H1 (cell line): ENCODE data around the gene DBNDD1. TPM values are rescaled to one million over a fixed set of nuclear protein-coding genes. Genes with fewer than 3 reads are reported as not detected.

Experiments used
- CTCF ChIA-PET: fragments of 300-600 bp; sonication (Branson Sonifier 250); formaldehyde crosslinking; loops from one replicate; lab custom pipeline; 2021; ENCODE audit not compliant: partially characterized antibody; lab: Charles Lee
- POLR2A ChIA-PET: fragments of 300-600 bp; sonication (Branson Sonifier 250); formaldehyde crosslinking; loops from one replicate; lab custom pipeline; 2021; ENCODE audit warnings: inconsistent platforms; ENCODE audit not compliant: partially characterized antibody; lab: Charles Lee
- DNase-seq, 2 experiments: peaks; one replicate each; pipeline versions ENCODE4 v3.0.0 to v3.0.0-alpha.2; 2010 to 2022; ENCODE audit warnings: low spot score in 2 of 2, low read depth in 1 of 2, mixed read lengths in 1 of 2
- FAIRE-seq: peaks from 2 replicates; lab custom pipeline; 2011; peaks lifted over from hg19 to GRCh38; lab: Jason Lieb, UNC
- H2AFZ ChIP-seq: 2 replicates; pipeline ENCODE4 v1.8.1; 2012; ENCODE audit warnings: low read length, inconsistent platforms
- H2AK5ac ChIP-seq: 2 replicates; pipeline ENCODE4 v1.6.1; 2013; ENCODE audit warnings: low read depth, low read length
- H2BK120ac ChIP-seq: replicated peaks from 2 replicates; pipeline ENCODE3; 2013; ENCODE audit warnings: low read depth, low read length, inconsistent platforms
- H2BK12ac ChIP-seq: 2 replicates; pipeline ENCODE4 v1.6.1; 2013; ENCODE audit warnings: low read depth, low read length
- H2BK15ac ChIP-seq: 2 replicates; pipeline ENCODE4 v1.6.1; 2013; ENCODE audit warnings: low read length
- H2BK20ac ChIP-seq: 2 replicates; pipeline ENCODE4 v1.6.1; 2013; ENCODE audit warnings: low read length
- H2BK5ac ChIP-seq: 2 replicates; pipeline ENCODE4 v1.6.1; 2013; ENCODE audit warnings: low read depth, low read length
- H3K14ac ChIP-seq: 2 replicates; pipeline ENCODE4 v1.6.1; 2013; ENCODE audit warnings: inconsistent platforms; ENCODE audit not compliant: insufficient read length
- H3K18ac ChIP-seq: 2 replicates; pipeline ENCODE4 v1.6.1; 2013; ENCODE audit warnings: low read length; ENCODE audit errors: extremely low read depth
- H3K23ac ChIP-seq: 2 replicates; pipeline ENCODE4 v1.6.1; 2013; ENCODE audit warnings: inconsistent platforms; ENCODE audit not compliant: insufficient read length
- H3K23me2 ChIP-seq: 2 replicates; pipeline ENCODE4 v1.6.1; 2013; ENCODE audit warnings: low read depth, low read length
- H3K27ac ChIP-seq: 2 replicates; pipeline ENCODE4 v1.6.1; 2011; ENCODE audit warnings: low read depth, low read length, inconsistent platforms
- H3K27me3 ChIP-seq, 4 experiments: replicated peaks in 1 of 4; 1 replicate in 1 of 4; 2 replicates in 3 of 4; pipeline versions ENCODE4 v1.6.1 to v1.8.1; 2011 to 2013; ENCODE audit warnings: low read length in 3 of 4, mild to moderate bottlenecking in 3 of 4, inconsistent platforms in 2 of 4, mixed read lengths in 2 of 4, moderate library complexity in 1 of 4; ENCODE audit not compliant: control insufficient read depth in 3 of 4, insufficient read depth in 3 of 4; ENCODE audit errors: extremely low read depth in 1 of 4
- H3K36me3 ChIP-seq, 4 experiments: 2 replicates each; pipeline versions ENCODE4 v1.6.1 to v1.8.1; 2011 to 2013; ENCODE audit warnings: mild to moderate bottlenecking in 4 of 4, low read length in 3 of 4, moderate library complexity in 2 of 4, control low read depth in 1 of 4, inconsistent platforms in 1 of 4; ENCODE audit not compliant: insufficient read depth in 4 of 4, control insufficient read depth in 2 of 4
- H3K4ac ChIP-seq: replicated peaks from 2 replicates; pipeline ENCODE3; 2013; ENCODE audit warnings: low read length, low read depth, mixed read lengths, inconsistent platforms; ENCODE audit not compliant: insufficient read length
- H3K4me1 ChIP-seq, 4 experiments: replicated peaks in 1 of 4; 1 replicate in 1 of 4; 2 replicates in 3 of 4; pipeline versions ENCODE4 v1.6.1 to v1.8.1; 2011 to 2013; ENCODE audit warnings: low read length in 3 of 4, inconsistent platforms in 2 of 4, mixed read lengths in 1 of 4; ENCODE audit not compliant: insufficient read depth in 4 of 4, control insufficient read depth in 3 of 4
- H3K4me2 ChIP-seq, 2 experiments: 2 replicates each; pipeline versions ENCODE4 v1.6.1 to v1.8.1; 2011 to 2013; ENCODE audit warnings: low read depth in 2 of 2, low read length in 2 of 2, control low read depth in 1 of 2, inconsistent platforms in 1 of 2, mild to moderate bottlenecking in 1 of 2; ENCODE audit not compliant: insufficient read depth in 1 of 2
- H3K4me3 ChIP-seq, 4 experiments: fragments of 200-600, 300-600 bp in 1 of 4; sonication (generic), shearing (Covaris generic), sonication (Bioruptor Twin) in 1 of 4; 2 replicates each; pipeline versions ENCODE4 v1.5.1 to v1.8.1; 2011 to 2016; ENCODE audit warnings: low read length in 4 of 4, low read depth in 3 of 4, control low read depth in 2 of 4, inconsistent platforms in 2 of 4, mild to moderate bottlenecking in 2 of 4, mixed read lengths in 1 of 4, moderate library complexity in 1 of 4; ENCODE audit not compliant: insufficient read depth in 2 of 4; ENCODE audit errors: extremely low read depth in 1 of 4
- H3K56ac ChIP-seq: replicated peaks from 2 replicates; pipeline ENCODE3; 2013; ENCODE audit warnings: low read depth, mild to moderate bottlenecking, mixed read lengths, low read length, inconsistent platforms; ENCODE audit not compliant: insufficient read length
- H3K79me1 ChIP-seq: 2 replicates; pipeline ENCODE4 v1.6.1; 2013; ENCODE audit warnings: low read depth, low read length, control low read depth
- H3K79me2 ChIP-seq, 2 experiments: 2 replicates each; pipeline versions ENCODE4 v1.6.1 to v1.8.1; 2012 to 2013; ENCODE audit warnings: low read length in 2 of 2, mild to moderate bottlenecking in 2 of 2, inconsistent platforms in 1 of 2; ENCODE audit not compliant: insufficient read depth in 2 of 2, control insufficient read depth in 1 of 2
- H3K9ac ChIP-seq, 4 experiments: replicated peaks in 1 of 4; 1 replicate in 1 of 4; 2 replicates in 3 of 4; pipeline versions ENCODE4 v1.6.1 to v1.8.1; 2011 to 2013; ENCODE audit warnings: low read depth in 3 of 4, low read length in 3 of 4, control low read depth in 2 of 4, mild to moderate bottlenecking in 2 of 4, moderate library complexity in 2 of 4, inconsistent platforms in 1 of 4; ENCODE audit errors: extremely low read depth in 1 of 4
- H3K9me3 ChIP-seq, 2 experiments: 2 replicates each; pipeline versions ENCODE4 v1.6.1 to v1.8.1; 2012 to 2013; ENCODE audit warnings: mild to moderate bottlenecking in 2 of 2, moderate library complexity in 2 of 2, control low read depth in 1 of 2, inconsistent platforms in 1 of 2, low read depth in 1 of 2, low read length in 1 of 2, mixed read lengths in 1 of 2; ENCODE audit not compliant: insufficient read depth in 2 of 2
- H4K20me1 ChIP-seq, 2 experiments: replicated peaks in 1 of 2; 2 replicates each; pipeline versions ENCODE3 to v1.8.1; 2011 to 2013; ENCODE audit warnings: inconsistent platforms in 2 of 2, low read length in 2 of 2, mild to moderate bottlenecking in 1 of 2; ENCODE audit not compliant: insufficient read depth in 2 of 2, control insufficient read depth in 1 of 2
- H4K5ac ChIP-seq: 2 replicates; pipeline ENCODE4 v1.6.1; 2013; ENCODE audit warnings: low read length, low read depth, mixed read lengths, inconsistent platforms; ENCODE audit not compliant: insufficient read length
- H4K8ac ChIP-seq: 2 replicates; pipeline ENCODE4 v1.8.0; 2013; ENCODE audit warnings: mild to moderate bottlenecking, moderate library complexity, low read length, inconsistent platforms; ENCODE audit not compliant: insufficient read depth; ENCODE audit errors: extremely low read depth
- H4K91ac ChIP-seq: replicated peaks from 2 replicates; pipeline ENCODE3; 2013; ENCODE audit warnings: low read length, mixed read lengths, inconsistent platforms; ENCODE audit not compliant: insufficient read length
- ATF2 ChIP-seq: IDR thresholded peaks from 2 replicates; pipeline ENCODE4 v1.6.1; 2012; ENCODE audit warnings: low read length, inconsistent platforms
- CHD2 ChIP-seq: IDR thresholded peaks from 2 replicates; pipeline ENCODE4 v1.6.1; 2012; ENCODE audit warnings: low read length, improper control_type of control experiment
- CREB1 ChIP-seq: IDR thresholded peaks from 2 replicates; pipeline ENCODE4 v1.6.1; 2012; ENCODE audit warnings: inconsistent platforms
- CTBP2 ChIP-seq: IDR thresholded peaks from 2 replicates; pipeline ENCODE4 v1.7.0; 2011; ENCODE audit warnings: borderline replicate concordance, mild to moderate bottlenecking, moderate library complexity, mixed read lengths, low read length; ENCODE audit not compliant: insufficient read depth, insufficient read length
- JUND ChIP-seq: IDR thresholded peaks from 2 replicates; pipeline ENCODE4 v1.6.1; 2011; ENCODE audit warnings: mild to moderate bottlenecking, improper control_type of control experiment, low read length
- MAX ChIP-seq: IDR thresholded peaks from 2 replicates; pipeline ENCODE4 v1.6.1; 2012; ENCODE audit warnings: inconsistent platforms
- NRF1 ChIP-seq: IDR thresholded peaks from 2 replicates; pipeline ENCODE4 v1.6.1; 2011; ENCODE audit warnings: mild to moderate bottlenecking, low read depth, low read length, improper control_type of control experiment
- USF2 ChIP-seq: IDR thresholded peaks from 2 replicates; pipeline ENCODE4 v1.6.1; 2011; ENCODE audit warnings: low read length, improper control_type of control experiment
- WGBS, 2 experiments: shearing (Covaris generic) in 1 of 2; methylation state at CpG; one replicate each; pipeline versions ENCODE4 v1.1.6 to v1.1.7; 2013 to 2015; ENCODE audit warnings: low lambda C conversion rate in 2 of 2, mixed read lengths in 2 of 2, inconsistent platforms in 1 of 2, low coverage in 1 of 2, missing lambda C conversion rate in 1 of 2; ENCODE audit not compliant: insufficient replicate concordance in 2 of 2, insufficient coverage in 1 of 2, insufficient read length in 1 of 2; ENCODE audit errors: extremely low coverage in 1 of 2, missing lambda C conversion rate in 1 of 2; 5-methylcytosine and 5-hydroxymethylcytosine counted together
- polyA plus RNA-seq, 7 experiments: library from polyadenylated mRNA; depleted of rRNA in 3 of 7; stranded (reverse) in 5 of 7; unstranded in 2 of 7; fragments of >200 nt in 5 of 7; fragments of 200-250 nt in 2 of 7; gene quantifications; 1 replicate in 5 of 7; 2 replicates in 1 of 7; 4 replicates in 1 of 7; pipeline versions ENCODE4 v1.2.1 to v1.2.3, GENCODE V29; 2011 to 2013; ENCODE audit warnings: missing spikeins in 2 of 7, mixed read lengths in 2 of 7
- total RNA-seq: library from RNA; stranded (reverse); fragmentation: NEBNext Ultra II Directional; extraction: Animal tissue kit (Norgen Biotek cat#: 25700); gene quantifications from 2 replicates; pipeline ENCODE4 v1.2.1, GENCODE V29; 2021

Gene DBNDD1
- total and polyA plus RNA-seq, 2 of the 8 experiments (the other 6 are each of a cell fraction or from before 2014, with no cell fraction given), result 69.9 to 92.6 TPM

- Histone ChIP-seq H3K4me2 (no peak overlapping the region), H4K91ac (no peak overlapping the region), H2AK5ac (no peak overlapping the region), H3K4ac (no peak overlapping the region), H3K23me2 (0 out of 2 replicates have a peak, but pooled peaks cover 2% of the 10 kb centered on the region), H3K18ac (no peak overlapping the region), H4K20me1 (peaks cover 0 to 3% of the 10 kb centered on the region in 2 experiments), H4K8ac (no peak overlapping the region), H2BK15ac (no peak overlapping the region), H2BK120ac (no peak overlapping the region), H3K4me3 (no peak overlapping the region), H3K27me3 (no peaks in the 10 kb centered on the region), H2BK12ac (no peak overlapping the region), H3K79me2 (no peaks in the 10 kb centered on the region), H2BK20ac (no peak overlapping the region), H3K36me3 (peaks cover 17 to 47% (median 22%) of the 10 kb centered on the region in 4 experiments; a peak in 7 of 8 replicates), H3K9me3 (no peaks in the 10 kb centered on the region), H3K79me1 (no peaks in the 10 kb centered on the region; the same call in 1 of the 2 replicates), H3K14ac (no peak overlapping the region), H3K56ac (no peak overlapping the region), H3K27ac (no peak overlapping the region), H3K4me1 (peaks cover 0 to 14% (median 7%) of the 10 kb centered on the region in 4 experiments; a peak in 5 of 7 replicates), H2AFZ (no peak overlapping the region), H2BK5ac (no peak overlapping the region), H3K23ac (no peak overlapping the region), H4K5ac (no peak overlapping the region), H3K9ac (no peak overlapping the region)
- no peak for TF ChIP-seq NRF1
- no peak for TF ChIP-seq JUND
- TF ChIP-seq CTBP2, result no peak
- no peak for TF ChIP-seq ATF2
- TF ChIP-seq USF2, result no peak
- TF ChIP-seq CREB1, result no peak
- no peak for TF ChIP-seq MAX
- TF ChIP-seq CHD2, result no peak
- WGBS, 2 experiments, result 91% methylated on average over 4 of the region's 4 CpGs; no CpG with 5 or more reads in 1 of the 2 experiments
- CTCF ChIA-PET, result interaction anchor here (1.3 to 1.4 kb wide), 3 partner anchors 9 to 13 kb away, joined by 3 to 5 read pairs (median 3); no protein-coding TSS in a partner anchor
- DNase-seq, result no peak
- FAIRE-seq, result no peak
- POLR2A ChIA-PET, result interaction anchor here (1.1 to 2.7 kb wide), 6 partner anchors 10 to 21 kb away, joined by 3 to 11 read pairs (median 6); no protein-coding TSS in a partner anchor
Measured at GRCh38 chr16:90033387-90033786, 14.1 kb upstream of the DBNDD1 start.
